GM19372 (cell line): ENCODE data around the gene TSC22D1.
"Not testable (repeated sequence)": the region's sequence is repeated elsewhere in the genome, so short reads cannot be mapped to it uniquely, and the experiment has no call there.

Experiments used
- ATAC-seq: cut with Tn5 transposase; IDR thresholded peaks from one replicate; pipeline ENCODE4 v1.9.1; 2021; ENCODE audit warnings: mild to moderate bottlenecking, low read depth, moderate library complexity; ENCODE audit not compliant: unreplicated experiment

The TSC22D1 gene

GRCh38 chr13:44458313-44458975 lies 117.7 kb downstream of the TSC22D1 start:
- no peak for ATAC-seq

GRCh38 chr13:44456212-44456611 lies 119.9 kb downstream of the TSC22D1 start:
- not testable (repeated sequence) for ATAC-seq

- no peak for ATAC-seq
These were observed 120.4 kb downstream of the TSC22D1 start for GRCh38 chr13:44455769-44456168.

GRCh38 chr13:44453881-44454280 lies 122.2 kb downstream of the TSC22D1 start:
- no peak for ATAC-seq

- ATAC-seq: no peak
These were observed 123.1 kb downstream of the TSC22D1 start for GRCh38 chr13:44453069-44453468.

GRCh38 chr13:44452418-44452817 lies 123.7 kb downstream of the TSC22D1 start:
- ATAC-seq: no peak

GRCh38 chr13:44451651-44452050 lies 124.5 kb downstream of the TSC22D1 start:
- no peak for ATAC-seq

GRCh38 chr13:44451126-44451525 lies 125.0 kb downstream of the TSC22D1 start:
- no peak for ATAC-seq

- ATAC-seq: no peak
These were observed 125.9 kb downstream of the TSC22D1 start for GRCh38 chr13:44449999-44450821.

- no peak for ATAC-seq
These were observed 127.3 kb downstream of the TSC22D1 start for GRCh38 chr13:44448875-44449274.

- no peak for ATAC-seq
These were observed 127.8 kb downstream of the TSC22D1 start for GRCh38 chr13:44448373-44448772.

- no peak for ATAC-seq
These were observed 128.3 kb downstream of the TSC22D1 start for GRCh38 chr13:44447783-44448321.

- ATAC-seq: no peak
These were observed 136.0 kb downstream of the TSC22D1 start for GRCh38 chr13:44440046-44440608.

GRCh38 chr13:44439452-44440024 lies 136.6 kb downstream of the TSC22D1 start:
- ATAC-seq: no peak

- no peak for ATAC-seq
These were observed 137.9 kb downstream of the TSC22D1 start for GRCh38 chr13:44438234-44438579.

GRCh38 chr13:44437356-44438233 lies 138.5 kb downstream of the TSC22D1 start:
- ATAC-seq: no peak

- no peak for ATAC-seq
These were observed 139.4 kb downstream of the TSC22D1 start for GRCh38 chr13:44436589-44437337.

GRCh38 chr13:44435919-44436510 lies 140.1 kb downstream of the TSC22D1 start:
- no peak for ATAC-seq
